GM23338 (cell line): ENCODE data around the gene PNPLA5. TPM values are rescaled to one million over a fixed set of nuclear protein-coding genes. Genes with fewer than 3 reads are reported as not detected.

Experiments used
- ATAC-seq: fragments of 200-7000 bp; cut with Tn5 transposase; 3 replicates; pipeline ENCODE4 v1.9.1; 2020
- DNase-seq: peaks from one replicate; pipeline ENCODE4 v3.0.0-alpha.2; 2015; ENCODE audit warnings: low spot score
- H2AFZ ChIP-seq: fragments of 200-600 bp; sonication (generic); 2 replicates; pipeline ENCODE4 v1.8.0; 2016; ENCODE audit warnings: antibody characterized with exemption, mild to moderate bottlenecking, moderate library complexity
- H3F3A ChIP-seq: fragments of 200-600 bp; sonication (generic); replicated peaks from 2 replicates; pipeline ENCODE4 v1.8.0; 2017; ENCODE audit warnings: antibody characterized with exemption, mixed run types, low read depth
- H3K27ac ChIP-seq: fragments of 200-600 bp; sonication (generic); 2 replicates; pipeline ENCODE4 v1.6.1; 2016; ENCODE audit warnings: low read depth
- H3K27me3 ChIP-seq: fragments of 200-600 bp; sonication (generic); 2 replicates; pipeline ENCODE4 v1.8.0; 2016; ENCODE audit warnings: mild to moderate bottlenecking, mixed run types, moderate library complexity; ENCODE audit not compliant: insufficient read depth
- H3K36me3 ChIP-seq: fragments of 200-600 bp; sonication (generic); 2 replicates; pipeline ENCODE4 v1.8.0; 2016; ENCODE audit warnings: mild to moderate bottlenecking; ENCODE audit not compliant: insufficient read depth
- H3K4me1 ChIP-seq: fragments of 200-600 bp; sonication (generic); 2 replicates; pipeline ENCODE4 v1.8.0; 2016; ENCODE audit warnings: mild to moderate bottlenecking, moderate library complexity; ENCODE audit not compliant: insufficient read depth
- H3K4me2 ChIP-seq: fragments of 200-600 bp; sonication (generic); 2 replicates; pipeline ENCODE4 v1.7.1; 2017; ENCODE audit warnings: mixed run types
- H3K4me3 ChIP-seq: fragments of 200-600 bp; sonication (generic); 2 replicates; pipeline ENCODE4 v1.6.1; 2016; ENCODE audit warnings: mixed run types
- H3K79me2 ChIP-seq: fragments of 200-600 bp; sonication (generic); replicated peaks from 2 replicates; pipeline ENCODE4 v1.8.0; 2017; ENCODE audit warnings: mild to moderate bottlenecking; ENCODE audit not compliant: insufficient read depth
- H3K9me2 ChIP-seq: fragments of 200-600 bp; sonication (generic); 2 replicates; pipeline ENCODE4 v1.8.0; 2017; ENCODE audit not compliant: insufficient read depth
- H4K20me1 ChIP-seq: fragments of 200-600 bp; sonication (generic); replicated peaks from 2 replicates; pipeline ENCODE4 v1.8.0; 2017; ENCODE audit warnings: mild to moderate bottlenecking; ENCODE audit not compliant: insufficient read depth
- H3K27ac Mint-ChIP-seq: 2 replicates; pipeline ENCODE4 v1.8.0; 2020; ENCODE audit warnings: inconsistent platforms, mild to moderate bottlenecking, moderate library complexity, mixed read lengths
- H3K27me3 Mint-ChIP-seq: 3 replicates; pipeline ENCODE4 v1.8.0; 2022; ENCODE audit warnings: low read depth, mild to moderate bottlenecking, moderate library complexity, mixed read lengths, inconsistent platforms; ENCODE audit not compliant: insufficient read depth, poor library complexity
- H3K36me3 Mint-ChIP-seq: 3 replicates; pipeline ENCODE4 v1.8.0; 2021; ENCODE audit warnings: low read depth, mild to moderate bottlenecking, inconsistent platforms, moderate library complexity, mixed read lengths
- H3K4me1 Mint-ChIP-seq: 3 replicates; pipeline ENCODE4 v1.8.0; 2020; ENCODE audit warnings: mild to moderate bottlenecking, inconsistent platforms, mixed read lengths
- H3K4me3 Mint-ChIP-seq: 3 replicates; pipeline ENCODE4 v1.8.0; 2021; ENCODE audit warnings: moderate library complexity, mild to moderate bottlenecking, inconsistent platforms, mixed read lengths
- H3K9me3 Mint-ChIP-seq: 3 replicates; pipeline ENCODE4 v1.8.0; 2020; ENCODE audit warnings: moderate library complexity, mild to moderate bottlenecking, inconsistent platforms, mixed read lengths
- EZH2 ChIP-seq: fragments of 200-600 bp; sonication (generic); IDR thresholded peaks from one replicate; pipeline ENCODE4 v1.8.0; 2017; ENCODE audit warnings: antibody characterized with exemption, mild to moderate bottlenecking, low read depth; ENCODE audit not compliant: unreplicated experiment
- EZH2phosphoT487 ChIP-seq: fragments of 200-600 bp; sonication (generic); IDR thresholded peaks from one replicate; pipeline ENCODE4 v1.8.1; 2018; ENCODE audit warnings: antibody characterized with exemption; ENCODE audit not compliant: unreplicated experiment
- NANOG ChIP-seq: IDR thresholded peaks from 2 replicates; pipeline ENCODE4 v1.6.1; 2016; ENCODE audit warnings: antibody characterized with exemption, borderline replicate concordance
- POLR2AphosphoS5 ChIP-seq: IDR thresholded peaks from 2 replicates; pipeline ENCODE4 v1.6.1; 2016; ENCODE audit warnings: antibody characterized with exemption, low read depth
- ZNF462 ChIP-seq: fragments of 250-450 bp; sonication (Bioruptor Pico); IDR thresholded peaks from 2 replicates; pipeline ENCODE4 v1.5.0; 2020; ENCODE audit warnings: mild to moderate bottlenecking, moderate library complexity
- polyA plus RNA-seq: library from polyadenylated mRNA; unstranded; fragments of >200 nt; fragmentation: Nextera tagmentation; extraction: Ambion mirVana; gene quantifications from 2 replicates; pipeline ENCODE4 v1.2.1, GENCODE V29; 2016
- total RNA-seq: library from RNA; depleted of rRNA; stranded (reverse); fragments of >200 nt; shearing (Covaris generic); gene quantifications from 2 replicates; pipeline ENCODE4 v1.2.3, GENCODE V29; 2014

The PNPLA5 gene
- total and polyA plus RNA-seq, 2 experiments from 2014 or later = 2.3 to 6.8 TPM

- TF ChIP-seq ZNF462 (CRISPR knock-in tag) = no peak
Observed at GRCh38 chr22:43892183-43892894, 526 bp upstream of the PNPLA5 start (continued).

GRCh38 chr22:43890901-43891331 lies 897 bp downstream of the PNPLA5 start:
- H3K4me3 Mint-ChIP-seq = peak overlapping the region; percentile 82
- H3K27me3 Mint-ChIP-seq = peaks cover 14% of the 10 kb centered on the region

More at GRCh38 chr22:43890901-43891331, 897 bp downstream of the PNPLA5 start:
- Histone ChIP-seq H3K4me1 (no peaks in the 10 kb centered on the region), H3K9me2 (no peaks in the 10 kb centered on the region), H3K79me2 (no peaks in the 10 kb centered on the region), H2AFZ (peak overlapping the region; percentile 99), H4K20me1 (peaks cover 3% of the 10 kb centered on the region; the same call in 1 of the 2 replicates), H3K27ac (no peak overlapping the region), H3F3A (no peaks in the 10 kb centered on the region; the same call in 1 of the 2 replicates), H3K36me3 (no peaks in the 10 kb centered on the region; the same call in 1 of the 2 replicates), H3K4me2 (peak overlapping the region; percentile 92), H3K4me3 (peak overlapping the region; percentile 89), H3K27me3 (peaks cover 6% of the 10 kb centered on the region)
- Mint-ChIP-seq H3K4me1 (peaks cover 6% of the 10 kb centered on the region; the same call in 2 of the 3 replicates), H3K36me3 (peaks cover 3% of the 10 kb centered on the region; the same call in 1 of the 3 replicates), H3K9me3 (no peaks in the 10 kb centered on the region), H3K27ac (no peak overlapping the region)
- peak; percentile 61 for DNase-seq
- no peak for TF ChIP-seq EZH2
- TF ChIP-seq POLR2AphosphoS5 = no peak
- no peak for TF ChIP-seq EZH2phosphoT487
- no peak for TF ChIP-seq NANOG
- peak; percentile 16 for ATAC-seq
